ENCODE results near the gene MCTP1.

MCTP1 gene

GRCh38 chr5:95327211-95327610 lies 42.3 kb upstream of the MCTP1 start:
- TF ChIP-seq TAF1 (IDR thresholded peaks at IDR 0.05; ENCODE audit: low read depth) (no peak), NFIC (IDR thresholded peaks at IDR 0.05) (no peak), EP300 (IDR thresholded peaks at IDR 0.05; ENCODE audit: borderline replicate concordance) (no peak), RAD21 (IDR thresholded peaks at IDR 0.05; ENCODE audit: low read depth) (no peak), EGR1 (IDR thresholded peaks at IDR 0.05) (no peak), ZBTB7A (IDR thresholded peaks at IDR 0.05; ENCODE audit: low read depth) (no peak), TEAD4 (IDR thresholded peaks at IDR 0.05) (no peak), TCF12 (IDR thresholded peaks at IDR 0.05; ENCODE audit: low read depth) (no peak), YY1 (IDR thresholded peaks at IDR 0.05; ENCODE audit: low read depth) (no peak)
- TF ChIP-seq, protein P1, sequence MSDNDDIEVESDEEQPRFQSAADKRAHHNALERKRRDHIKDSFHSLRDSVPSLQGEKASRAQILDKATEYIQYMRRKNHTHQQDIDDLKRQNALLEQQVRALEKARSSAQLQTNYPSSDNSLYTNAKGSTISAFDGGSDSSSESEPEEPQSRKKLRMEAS (IDR thresholded peaks at IDR 0.05) = no peak

DNA sequence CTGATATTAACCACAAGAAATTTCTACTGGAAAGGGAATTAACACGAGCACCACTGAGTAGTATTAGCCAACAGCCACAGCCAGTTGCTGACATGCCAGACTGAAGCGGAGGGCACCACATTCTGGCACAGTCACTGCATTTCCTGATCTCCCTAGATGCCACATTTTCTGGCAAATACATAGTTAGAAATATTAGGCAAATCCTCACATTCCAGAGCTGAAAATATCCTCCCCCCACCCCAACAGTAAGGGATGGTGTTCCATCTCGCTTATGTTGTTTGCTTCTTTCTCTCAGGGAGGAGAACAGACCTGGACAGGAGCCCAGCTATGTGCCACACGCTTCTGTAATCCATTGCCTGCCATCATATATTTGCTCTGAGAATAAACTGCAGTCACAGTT lies 32.8 kb upstream of the MCTP1 start:
- TF ChIP-seq, protein P1 (IDR thresholded peaks at IDR 0.05) = no peak
- no peak for TF ChIP-seq NFIC (IDR thresholded peaks at IDR 0.05)
- TF ChIP-seq, protein P2, sequence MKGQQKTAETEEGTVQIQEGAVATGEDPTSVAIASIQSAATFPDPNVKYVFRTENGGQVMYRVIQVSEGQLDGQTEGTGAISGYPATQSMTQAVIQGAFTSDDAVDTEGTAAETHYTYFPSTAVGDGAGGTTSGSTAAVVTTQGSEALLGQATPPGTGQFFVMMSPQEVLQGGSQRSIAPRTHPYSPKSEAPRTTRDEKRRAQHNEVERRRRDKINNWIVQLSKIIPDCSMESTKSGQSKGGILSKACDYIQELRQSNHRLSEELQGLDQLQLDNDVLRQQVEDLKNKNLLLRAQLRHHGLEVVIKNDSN (IDR thresholded peaks at IDR 0.05) = no peak
- no peak for TF ChIP-seq TCF12 (IDR thresholded peaks at IDR 0.05; ENCODE audit: low read depth)
- TF ChIP-seq ZBTB7A (IDR thresholded peaks at IDR 0.05; ENCODE audit: low read depth) = no peak
- TF ChIP-seq FOXM1 (IDR thresholded peaks at IDR 0.05; ENCODE audit: borderline replicate concordance, low read depth) = no peak
- no peak for TF ChIP-seq YY1 (IDR thresholded peaks at IDR 0.05; ENCODE audit: low read depth)
- TF ChIP-seq TAF1 (IDR thresholded peaks at IDR 0.05; ENCODE audit: low read depth) = no peak
- no peak for TF ChIP-seq TEAD4 (IDR thresholded peaks at IDR 0.05)
- no peak for TF ChIP-seq REST (IDR thresholded peaks at IDR 0.05; ENCODE audit: low read depth)
- no peak for TF ChIP-seq CREB1 (IDR thresholded peaks at IDR 0.05; ENCODE audit: low read depth)
- TF ChIP-seq EP300 (IDR thresholded peaks at IDR 0.05; ENCODE audit: borderline replicate concordance) = no peak
- no peak for TF ChIP-seq CEBPB (IDR thresholded peaks at IDR 0.05)
- TF ChIP-seq RAD21 (IDR thresholded peaks at IDR 0.05; ENCODE audit: low read depth) = no peak
- TF ChIP-seq EGR1 (IDR thresholded peaks at IDR 0.05) = no peak

DNA sequence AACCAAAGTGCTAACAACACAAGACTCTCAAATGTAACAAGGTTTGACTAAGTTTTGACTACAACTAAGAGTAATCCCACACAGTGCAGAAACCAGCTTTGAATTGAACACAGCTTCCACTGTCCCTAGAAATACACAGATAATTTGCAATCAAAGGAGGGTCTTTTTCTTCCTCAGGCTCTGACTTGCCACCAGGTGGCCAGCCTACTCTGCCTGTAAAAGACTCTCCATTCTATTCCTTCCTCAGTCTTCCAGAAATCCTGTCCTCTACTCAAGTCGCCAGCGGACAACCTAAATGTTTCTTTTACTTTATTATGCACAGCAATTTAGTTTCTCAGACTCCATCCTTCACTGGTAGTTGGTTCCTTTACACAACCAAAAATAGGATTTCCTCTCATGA lies 32.2 kb upstream of the MCTP1 start:
- 0 out of 2 replicates have a peak, but pooled peaks have one; percentile 9 for TF ChIP-seq RAD21 (IDR thresholded peaks at IDR 0.05; ENCODE audit: low read depth)
- no peak for TF ChIP-seq ZBTB7A (IDR thresholded peaks at IDR 0.05; ENCODE audit: low read depth)

- no peak for TF ChIP-seq RAD21 (IDR thresholded peaks at IDR 0.05; ENCODE audit: low read depth)
- TF ChIP-seq NFIC (IDR thresholded peaks at IDR 0.05) = no peak
- TF ChIP-seq EP300 (IDR thresholded peaks at IDR 0.05; ENCODE audit: borderline replicate concordance) = no peak
- no peak for TF ChIP-seq TEAD4 (IDR thresholded peaks at IDR 0.05)
Observed at GRCh38 chr5:95304711-95305110, 19.8 kb upstream of the MCTP1 start.

DNA sequence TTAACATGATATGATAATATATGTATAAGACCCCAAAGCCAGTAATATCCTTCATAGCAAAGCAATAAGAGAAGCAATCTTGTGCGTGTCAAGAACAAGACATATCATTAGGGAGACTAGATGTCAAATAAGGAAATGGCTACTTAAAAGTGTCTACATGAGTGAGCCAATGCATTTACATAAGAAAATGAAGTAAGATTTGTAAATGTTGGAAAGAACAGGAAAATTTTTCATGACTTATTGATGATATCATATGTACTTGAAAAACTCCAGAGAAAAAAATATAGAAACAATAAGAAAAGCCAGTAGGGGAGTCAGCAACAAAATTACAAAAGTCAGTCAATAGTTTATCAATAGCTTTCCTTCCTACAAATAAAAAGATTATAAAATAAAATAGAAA lies 13.8 kb upstream of the MCTP1 start:
- no peak for TF ChIP-seq FOXM1 (IDR thresholded peaks at IDR 0.05; ENCODE audit: borderline replicate concordance, low read depth)
- no peak for TF ChIP-seq REST (IDR thresholded peaks at IDR 0.05; ENCODE audit: low read depth)
- no peak for TF ChIP-seq ZBTB7A (IDR thresholded peaks at IDR 0.05; ENCODE audit: low read depth)
- no peak for TF ChIP-seq EGR1 (IDR thresholded peaks at IDR 0.05)
- no peak for TF ChIP-seq TAF1 (IDR thresholded peaks at IDR 0.05; ENCODE audit: low read depth)
- TF ChIP-seq EP300 (IDR thresholded peaks at IDR 0.05; ENCODE audit: borderline replicate concordance) = no peak
- no peak for TF ChIP-seq CREB1 (IDR thresholded peaks at IDR 0.05; ENCODE audit: low read depth)
- TF ChIP-seq YY1 (IDR thresholded peaks at IDR 0.05; ENCODE audit: low read depth) = no peak
- TF ChIP-seq, protein P2 (IDR thresholded peaks at IDR 0.05) = no peak
- no peak for TF ChIP-seq TEAD4 (IDR thresholded peaks at IDR 0.05)
- TF ChIP-seq TCF12 (IDR thresholded peaks at IDR 0.05; ENCODE audit: low read depth) = no peak

- TF ChIP-seq, protein P2 (IDR thresholded peaks at IDR 0.05) = no peak
- TF ChIP-seq TEAD4 (IDR thresholded peaks at IDR 0.05) = no peak
Observed at GRCh38 chr5:95296291-95296690, 11.4 kb upstream of the MCTP1 start.
